ENCODE data around the gene BRAT1. TPM values are rescaled to one million over a fixed set of nuclear protein-coding genes. Genes with fewer than 3 reads are reported as not detected.

The BRAT1 gene
- total RNA-seq, 1 experiment from 2014 or later: 53.9 TPM

DNA sequence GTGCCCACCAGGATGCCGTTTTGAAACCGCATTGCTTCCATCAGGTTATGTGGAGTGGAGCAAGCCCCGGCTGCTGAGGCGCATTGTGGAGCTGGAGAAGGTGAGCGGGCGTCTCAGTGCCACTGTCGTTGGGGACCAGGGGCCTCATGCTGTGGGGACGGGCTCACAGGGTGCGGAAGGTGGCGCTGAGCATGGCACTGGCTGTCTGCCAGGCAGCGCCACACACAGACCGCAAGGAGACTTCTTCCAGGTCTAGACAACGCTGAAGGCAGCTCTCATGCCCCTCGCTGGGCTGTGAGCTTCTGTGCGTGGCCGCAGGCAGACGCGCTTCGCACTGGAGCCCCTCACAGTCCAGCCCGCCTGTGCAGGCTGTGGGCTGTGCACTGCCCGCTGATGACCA is 32.5 kb upstream of the BRAT1 start:
- H3K27ac ChIP-seq: no peak overlapping the region
- H3K4me1 ChIP-seq (replicated peaks; ENCODE audit: insufficient read depth): no peaks in the 10 kb centered on the region
- 0 out of 2 replicates have a peak, but pooled peaks cover 3% of the 10 kb centered on the region for H3K36me3 ChIP-seq (ENCODE audit: low read depth)
- TF ChIP-seq CTCF (conservative IDR thresholded peaks at IDR 0.05) (no peak), EZH2 (IDR thresholded peaks at IDR 0.05; ENCODE audit: low read depth) (no peak)
- ChIA-PET CTCF (no interaction called here), POLR2A (ENCODE audit: unreplicated experiment) (no interaction called here)
- H3K4me2 ChIP-seq: no peak overlapping the region
- no TSS peak for BruUV-seq (replicated peaks)
- intact Hi-C loops (cut with micrococcal nuclease; ENCODE audit: unreplicated experiment): no loop called here
- H3K9me2 ChIP-seq (ENCODE audit: insufficient read depth): no peaks in the 10 kb centered on the region
- H3F3A ChIP-seq (ENCODE audit: insufficient read depth, low read depth): 0 out of 2 replicates have a peak, but pooled peaks cover under 1% of the 10 kb centered on the region
- no peak overlapping the region for H2AFZ ChIP-seq
- H3K27me3 ChIP-seq (ENCODE audit: insufficient read depth, low read depth): no peaks in the 10 kb centered on the region
- no peak overlapping the region for H3K4me3 ChIP-seq
- no peaks in the 10 kb centered on the region for H3K9me3 ChIP-seq (ENCODE audit: insufficient read depth, low read depth)
- H4K20me1 ChIP-seq (ENCODE audit: insufficient read depth): no peaks in the 10 kb centered on the region
- no peaks in the 10 kb centered on the region for H3K79me2 ChIP-seq (ENCODE audit: low read depth)
- DNase-seq: no peak

DNA sequence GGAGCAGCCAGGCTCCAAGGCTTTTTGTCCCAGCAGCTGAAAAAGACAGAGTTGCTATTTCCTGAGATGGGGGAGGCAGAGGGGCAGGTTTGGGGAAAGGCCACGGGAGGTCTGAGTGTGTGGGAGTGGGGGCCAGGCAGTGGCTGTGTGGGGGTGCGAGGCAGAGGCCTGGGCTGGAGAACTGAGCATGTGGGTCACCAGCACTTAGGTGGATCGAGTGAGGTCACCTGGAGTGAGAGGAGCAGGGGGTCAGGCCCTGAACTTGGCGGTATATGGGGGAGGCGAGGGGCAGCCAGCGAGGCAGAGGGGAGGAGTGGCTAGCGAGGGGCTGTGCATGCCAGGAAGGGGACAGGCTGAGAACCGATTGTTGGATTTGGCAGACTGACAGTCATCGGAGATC is 31.8 kb upstream of the BRAT1 start:
- Histone ChIP-seq H3K36me3 (ENCODE audit: low read depth) (0 out of 2 replicates have a peak, but pooled peaks cover 3% of the 10 kb centered on the region), H3K79me2 (ENCODE audit: low read depth) (no peaks in the 10 kb centered on the region), H3F3A (ENCODE audit: insufficient read depth, low read depth) (0 out of 2 replicates have a peak, but pooled peaks cover 2% of the 10 kb centered on the region), H2AFZ (no peak overlapping the region), H3K9me3 (ENCODE audit: insufficient read depth, low read depth) (no peaks in the 10 kb centered on the region), H4K20me1 (ENCODE audit: insufficient read depth) (no peaks in the 10 kb centered on the region), H3K9me2 (ENCODE audit: insufficient read depth) (no peaks in the 10 kb centered on the region), H3K4me3 (no peak overlapping the region), H3K4me2 (no peak overlapping the region), H3K4me1 (replicated peaks; ENCODE audit: insufficient read depth) (no peaks in the 10 kb centered on the region), H3K27me3 (ENCODE audit: insufficient read depth, low read depth) (no peaks in the 10 kb centered on the region), H3K27ac (no peak overlapping the region)
- no TSS peak for BruUV-seq (replicated peaks)
- ChIA-PET POLR2A (ENCODE audit: unreplicated experiment) (no interaction called here), CTCF (no interaction called here)
- intact Hi-C loops (cut with micrococcal nuclease; ENCODE audit: unreplicated experiment): no loop called here
- no peak for TF ChIP-seq EZH2 (IDR thresholded peaks at IDR 0.05; ENCODE audit: low read depth)
- no peak for TF ChIP-seq CTCF (conservative IDR thresholded peaks at IDR 0.05)
- no peak for DNase-seq

DNA sequence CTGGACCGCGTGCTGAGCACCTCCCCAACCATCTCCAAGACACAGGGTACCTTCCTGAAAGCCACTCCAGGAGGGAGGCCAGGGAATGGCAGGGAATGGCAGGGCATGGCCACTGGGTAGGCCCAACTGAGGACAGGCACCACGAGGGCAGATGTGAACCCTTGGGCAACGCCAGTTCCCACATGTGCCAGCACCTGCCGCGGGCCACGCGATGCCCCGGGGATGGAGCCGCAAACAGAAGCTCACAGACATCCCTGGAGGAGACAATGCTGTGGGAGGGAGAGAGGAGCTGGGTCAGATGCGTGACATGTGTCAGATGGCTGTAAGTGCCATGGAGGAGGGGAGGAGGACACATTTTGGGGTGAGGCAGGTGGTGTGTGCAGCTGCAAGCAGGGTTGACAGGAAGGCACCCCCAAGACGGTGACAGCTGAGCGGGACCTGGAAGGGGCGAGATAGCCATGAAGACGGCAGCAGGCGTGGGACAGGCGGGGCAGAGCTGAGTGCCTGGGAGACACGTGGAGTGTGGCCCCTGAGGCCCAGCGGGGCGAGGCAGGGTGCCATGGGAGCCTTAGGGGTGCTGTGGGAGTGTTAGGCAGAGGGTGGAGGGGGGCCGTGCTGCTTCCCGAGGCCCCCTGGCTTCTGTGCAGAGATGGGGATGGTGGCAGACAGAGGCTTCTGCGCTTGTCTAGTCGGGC is 31.1 kb upstream of the BRAT1 start:
- BruUV-seq (replicated peaks): no TSS peak
- H4K20me1 ChIP-seq (ENCODE audit: insufficient read depth): no peaks in the 10 kb centered on the region
- POLR2A ChIA-PET (ENCODE audit: unreplicated experiment): interaction anchor here (0.6 kb wide), 1 partner anchor 45 kb away, joined by 5 read pairs; the partner anchor contains the start of gene TTYH3
- H3K9me2 ChIP-seq (ENCODE audit: insufficient read depth): no peaks in the 10 kb centered on the region
- H3K27ac ChIP-seq: no peak overlapping the region
- H3K9me3 ChIP-seq (ENCODE audit: insufficient read depth, low read depth): no peaks in the 10 kb centered on the region
- no peak for DNase-seq
- H3K27me3 ChIP-seq (ENCODE audit: insufficient read depth, low read depth): no peaks in the 10 kb centered on the region
- intact Hi-C loops (cut with micrococcal nuclease; ENCODE audit: unreplicated experiment): no loop called here
- no peak for TF ChIP-seq CTCF (conservative IDR thresholded peaks at IDR 0.05)
- no peak for TF ChIP-seq EZH2 (IDR thresholded peaks at IDR 0.05; ENCODE audit: low read depth)
- no peaks in the 10 kb centered on the region for H3K4me1 ChIP-seq (replicated peaks; ENCODE audit: insufficient read depth)
- no peak overlapping the region for H2AFZ ChIP-seq
- no peaks in the 10 kb centered on the region for H3K79me2 ChIP-seq (ENCODE audit: low read depth)
- no peak overlapping the region for H3K4me3 ChIP-seq
- 0 out of 2 replicates have a peak, but pooled peaks cover 2% of the 10 kb centered on the region for H3F3A ChIP-seq (ENCODE audit: insufficient read depth, low read depth)
- H3K4me2 ChIP-seq: no peak overlapping the region
- H3K36me3 ChIP-seq (ENCODE audit: low read depth): 0 out of 2 replicates have a peak, but pooled peaks cover 3% of the 10 kb centered on the region
- CTCF ChIA-PET: no interaction called here
